ENCODE measurements around the gene NUFIP2. TPM values are rescaled to one million over a fixed set of nuclear protein-coding genes. Genes with fewer than 3 reads are reported as not detected.

NUFIP2 gene
- total RNA-seq, 1 donor from 2014 or later, result 90.7 TPM

- Histone ChIP-seq H3F3A (ENCODE audit: low read depth) (peaks cover 6% of the 10 kb centered on the region), H3K4me2 (no peak overlapping the region), H3K4me1 (peaks cover 9% of the 10 kb centered on the region), H4K20me1 (ENCODE audit: low read depth) (no peaks in the 10 kb centered on the region), H3K79me2 (ENCODE audit: low read depth) (no peaks in the 10 kb centered on the region), H2AFZ (replicated peaks) (no peak overlapping the region), H3K27me3 (no peaks in the 10 kb centered on the region), H3K36me3 (no peaks in the 10 kb centered on the region), H3K27ac (no peak overlapping the region), H3K4me3 (no peak overlapping the region), H3K9me3 (ENCODE audit: low read depth) (no peaks in the 10 kb centered on the region), H3K9ac (no peak overlapping the region)
- TF ChIP-seq EZH2 (IDR thresholded peaks at IDR 0.05) (no peak), CTCF (IDR thresholded peaks at IDR 0.05) (no peak), EZH2phosphoT487 (IDR thresholded peaks at IDR 0.05) (no peak)
- Mint-ChIP-seq H3K27ac (no peak overlapping the region), H3K27me3 (ENCODE audit: insufficient read depth, low read depth) (peaks cover 3% of the 10 kb centered on the region), H3K4me1 (peaks cover 18% of the 10 kb centered on the region), H3K9me3 (no peaks in the 10 kb centered on the region), H3K4me3 (no peak overlapping the region), H3K36me3 (no peaks in the 10 kb centered on the region)
- DNase-seq (ENCODE audit: low spot score), result no peak
These were observed 77.8 kb downstream of the NUFIP2 start for GRCh38 chr17:29216181-29216580.

DNA sequence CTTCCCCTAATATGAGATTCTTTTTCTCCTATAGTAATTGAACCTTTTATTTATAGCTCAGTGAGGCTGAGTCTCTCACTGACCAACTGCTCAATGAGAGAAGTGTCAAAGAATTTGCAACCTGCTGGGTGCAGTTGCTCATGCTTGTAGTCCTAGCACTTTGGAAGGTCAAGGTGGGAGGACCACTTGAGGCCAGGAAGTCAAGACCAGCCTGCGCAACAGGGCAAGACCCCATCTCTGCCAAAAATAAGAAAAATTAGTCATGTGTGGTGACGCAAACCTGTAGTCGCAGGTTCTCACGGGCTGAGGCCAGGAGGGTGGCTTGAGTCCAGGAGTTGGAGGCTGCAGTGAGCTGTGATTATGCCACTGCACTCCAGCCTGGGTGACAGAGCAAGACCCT, 78.2 kb downstream of the NUFIP2 start:
- no peak overlapping the region for H2AFZ ChIP-seq (replicated peaks)
- Mint-ChIP-seq H3K4me1 (peaks cover 16% of the 10 kb centered on the region), H3K9me3 (no peaks in the 10 kb centered on the region), H3K27ac (no peak overlapping the region), H3K4me3 (no peak overlapping the region), H3K27me3 (ENCODE audit: insufficient read depth, low read depth) (peaks cover 3% of the 10 kb centered on the region), H3K36me3 (no peaks in the 10 kb centered on the region)
- no peak overlapping the region for H3K4me3 ChIP-seq
- peaks cover 9% of the 10 kb centered on the region for H3K4me1 ChIP-seq
- no peak overlapping the region for H3K9ac ChIP-seq
- H3K27ac ChIP-seq, result no peak overlapping the region
- H3F3A ChIP-seq (ENCODE audit: low read depth), result peaks cover 6% of the 10 kb centered on the region
- no peak for DNase-seq (ENCODE audit: low spot score)
- no peaks in the 10 kb centered on the region for H4K20me1 ChIP-seq (ENCODE audit: low read depth)
- no peaks in the 10 kb centered on the region for H3K9me3 ChIP-seq (ENCODE audit: low read depth)
- H3K4me2 ChIP-seq, result no peak overlapping the region
- H3K79me2 ChIP-seq (ENCODE audit: low read depth), result no peaks in the 10 kb centered on the region
- H3K36me3 ChIP-seq, result no peaks in the 10 kb centered on the region
- no peak for TF ChIP-seq EZH2 (IDR thresholded peaks at IDR 0.05)
- no peak for TF ChIP-seq EZH2phosphoT487 (IDR thresholded peaks at IDR 0.05)
- no peak for TF ChIP-seq CTCF (IDR thresholded peaks at IDR 0.05)
- no peaks in the 10 kb centered on the region for H3K27me3 ChIP-seq

DNA sequence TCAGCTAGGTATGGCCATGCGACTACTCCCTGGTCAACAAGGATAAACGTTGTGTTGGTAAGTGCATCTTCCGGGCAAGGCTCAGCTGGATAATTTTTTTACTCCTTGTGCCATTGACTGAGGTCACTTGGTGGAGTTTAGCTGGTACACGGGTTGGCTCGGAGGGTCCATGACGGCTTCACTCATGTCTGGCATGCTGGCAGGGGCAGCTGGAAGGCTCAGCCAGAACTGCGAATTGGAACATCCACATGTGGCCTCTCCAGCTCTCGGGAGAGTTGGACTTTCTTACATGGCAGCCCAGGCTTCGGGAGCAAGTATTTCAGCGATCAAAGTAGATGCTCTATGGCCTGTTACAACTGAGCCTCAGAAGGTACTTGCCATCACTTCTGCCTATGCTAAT, 78.8 kb downstream of the NUFIP2 start:
- no peak overlapping the region for H3K4me2 ChIP-seq
- no peak overlapping the region for H3K4me3 ChIP-seq
- H3K9me3 ChIP-seq (ENCODE audit: low read depth), result no peaks in the 10 kb centered on the region
- no peaks in the 10 kb centered on the region for H3K36me3 ChIP-seq
- DNase-seq (ENCODE audit: low spot score), result no peak
- Mint-ChIP-seq H3K27ac (no peak overlapping the region), H3K36me3 (no peaks in the 10 kb centered on the region), H3K9me3 (no peaks in the 10 kb centered on the region), H3K27me3 (ENCODE audit: insufficient read depth, low read depth) (peaks cover 3% of the 10 kb centered on the region), H3K4me3 (no peak overlapping the region), H3K4me1 (peaks cover 16% of the 10 kb centered on the region)
- H3K79me2 ChIP-seq (ENCODE audit: low read depth), result no peaks in the 10 kb centered on the region
- no peaks in the 10 kb centered on the region for H4K20me1 ChIP-seq (ENCODE audit: low read depth)
- no peak overlapping the region for H3K27ac ChIP-seq
- TF ChIP-seq CTCF (IDR thresholded peaks at IDR 0.05), result no peak
- no peak for TF ChIP-seq EZH2 (IDR thresholded peaks at IDR 0.05)
- no peak for TF ChIP-seq EZH2phosphoT487 (IDR thresholded peaks at IDR 0.05)
- peaks cover 9% of the 10 kb centered on the region for H3K4me1 ChIP-seq
- H2AFZ ChIP-seq (replicated peaks), result no peak overlapping the region
- no peaks in the 10 kb centered on the region for H3K27me3 ChIP-seq
- no peak overlapping the region for H3K9ac ChIP-seq
- H3F3A ChIP-seq (ENCODE audit: low read depth), result peaks cover 6% of the 10 kb centered on the region
